HepG2 (cell line): ENCODE results near the gene TCAP. TPM values are rescaled to one million over a fixed set of nuclear protein-coding genes. Genes with fewer than 3 reads are reported as not detected.
A peak's percentile ranks its signal among the peaks of the same experiment; 100 is the strongest.

Experiments
- CREB1 ChIP-seq, 2 experiments: fragments of 450-650 bp in 1 of 2; IDR thresholded peaks; 2 replicates each; pipeline ENCODE4 v1.6.1; 2016 to 2017; ENCODE audit warnings: control low read depth in 1 of 2, mild to moderate bottlenecking in 1 of 2, missing compliant biosample characterization in 1 of 2, missing genetic modification characterization in 1 of 2
- FOSL1 ChIP-seq: sonication (generic); formaldehyde crosslinking; IDR thresholded peaks from 2 replicates; pipeline ENCODE4 v1.9.0; 2021; ENCODE audit warnings: missing genetic modification reagents, borderline replicate concordance
- HMGXB3 ChIP-seq: sonication (generic); formaldehyde crosslinking; IDR thresholded peaks from 2 replicates; pipeline ENCODE4 v1.4.0; 2020; ENCODE audit warnings: missing genetic modification reagents, borderline replicate concordance
- HOXA5 ChIP-seq: sonication (generic); formaldehyde crosslinking; IDR thresholded peaks from 2 replicates; pipeline ENCODE4 v1.4.0; 2020; ENCODE audit warnings: missing genetic modification reagents
- KDM6A ChIP-seq: IDR thresholded peaks from 2 replicates; pipeline ENCODE4 v1.6.1; 2016; ENCODE audit warnings: low read depth
- NAIF1 ChIP-seq: sonication (generic); formaldehyde crosslinking; IDR thresholded peaks from 2 replicates; pipeline ENCODE4 v1.5.0; 2020; ENCODE audit warnings: mild to moderate bottlenecking, missing genetic modification reagents, borderline replicate concordance
- RARA ChIP-seq: IDR thresholded peaks from 2 replicates; pipeline ENCODE4 v1.6.1; 2016; ENCODE audit warnings: missing genetic modification reagents, missing compliant biosample characterization
- SKIL ChIP-seq: sonication (generic); formaldehyde crosslinking; IDR thresholded peaks from 2 replicates; pipeline ENCODE4 v1.8.0; 2022; ENCODE audit warnings: missing genetic modification reagents, mild to moderate bottlenecking, moderate library complexity, borderline replicate concordance
- SP1 ChIP-seq, 2 experiments: fragments of 450-650 bp in 1 of 2; sonication (generic) in 1 of 2; formaldehyde crosslinking in 1 of 2; IDR thresholded peaks; 2 replicates each; pipeline versions ENCODE4 v1.4.0 to v1.6.1; 2016 to 2020; ENCODE audit warnings: missing genetic modification reagents in 1 of 2
- SYNCRIP ChIP-seq: fragments of 200-400 bp; formaldehyde crosslinking; IDR thresholded peaks from 2 replicates; pipeline ENCODE4 v1.6.1; 2018; ENCODE audit warnings: mild to moderate bottlenecking, low read depth, low read length; ENCODE audit not compliant: insufficient read depth
- ZBTB21 ChIP-seq: sonication (generic); formaldehyde crosslinking; IDR thresholded peaks from 2 replicates; pipeline ENCODE4 v1.4.0; 2020; ENCODE audit warnings: missing genetic modification reagents
- ZBTB25 ChIP-seq: IDR thresholded peaks from 2 replicates; pipeline ENCODE4 v1.6.1; 2018; ENCODE audit warnings: missing genetic modification reagents
- ZBTB49 ChIP-seq: sonication (generic); formaldehyde crosslinking; IDR thresholded peaks from 2 replicates; pipeline ENCODE4 v1.4.0; 2020; ENCODE audit warnings: missing genetic modification reagents, borderline replicate concordance
- ZC3H13 ChIP-seq: sonication (generic); formaldehyde crosslinking; IDR thresholded peaks from 2 replicates; pipeline ENCODE4 v1.8.1; 2023; ENCODE audit warnings: mild to moderate bottlenecking, missing genetic modification reagents, moderate library complexity
- ZFP36 ChIP-seq: fragments of 150-350 bp; IDR thresholded peaks from 2 replicates; pipeline ENCODE4 v1.6.1; 2018; ENCODE audit warnings: borderline replicate concordance, low read length, low read depth; ENCODE audit not compliant: partially characterized antibody
- ZNF615 ChIP-seq: sonication (generic); formaldehyde crosslinking; IDR thresholded peaks from 2 replicates; pipeline ENCODE4 v1.5.0; 2020; ENCODE audit warnings: mild to moderate bottlenecking, missing genetic modification reagents, borderline replicate concordance
- ZNF639 ChIP-seq: conservative IDR thresholded peaks from 2 replicates; pipeline ENCODE4 v1.6.1; 2018; ENCODE audit warnings: missing genetic modification reagents
- polyA plus RNA-seq, 8 experiments: library from polyadenylated mRNA; depleted of rRNA in 3 of 8; stranded (reverse) in 7 of 8; unstranded in 1 of 8; fragments of >200 nt; fragmentation: Illumina TruSeq in 4 of 8; extraction: Trizol in 4 of 8; gene quantifications; 2 replicates each; pipeline versions ENCODE4 v1.2.1 to v1.2.3, GENCODE V29; 2011 to 2016; ENCODE audit warnings: low read depth in 4 of 8, missing spikeins in 1 of 8, mixed read lengths in 1 of 8; ENCODE audit not compliant: insufficient read depth in 1 of 8
- total RNA-seq, 5 experiments: library from RNA; depleted of rRNA; stranded (reverse); fragments of >200 nt; fragmentation: Illumina TruSeq; extraction: Trizol; gene quantifications; 2 replicates each; pipeline ENCODE4 v1.2.3, GENCODE V29; 2016; ENCODE audit warnings: low read depth in 1 of 5

The TCAP gene
- total and polyA plus RNA-seq, 2 of the 13 experiments (the other 11 are each of a cell fraction or from before 2014, with no cell fraction given) = 0.24 to 0.65 TPM

- TF ChIP-seq SKIL (CRISPR knock-in tag) = 0 out of 2 replicates have a peak, but pooled peaks have one; percentile 18
- no peak for TF ChIP-seq CREB1 (IDR thresholded peaks at IDR 0.05)
- TF ChIP-seq CREB1 (CRISPR knock-in tag; IDR thresholded peaks at IDR 0.05) = no peak; the same call in none of the 2 replicates
- TF ChIP-seq ZNF615 = 0 out of 2 replicates have a peak, but pooled peaks have one; percentile 26
- peak; percentile 63; the same call in 1 of the 2 replicates for TF ChIP-seq KDM6A (CRISPR knock-in tag)
- 0 out of 2 replicates have a peak, but pooled peaks have one; percentile 53 for TF ChIP-seq ZNF639 (CRISPR knock-in tag)
- 0 out of 2 replicates have a peak, but pooled peaks have one; percentile 62 for TF ChIP-seq ZBTB49 (CRISPR knock-in tag)
- TF ChIP-seq ZBTB25 (CRISPR knock-in tag) = no peak
- no peak for TF ChIP-seq SYNCRIP
- TF ChIP-seq ZFP36 = no peak
- peak; percentile 52 for TF ChIP-seq RARA (CRISPR knock-in tag)
- TF ChIP-seq SP1 (IDR thresholded peaks at IDR 0.05) = no peak
- TF ChIP-seq SP1 (CRISPR knock-in tag; IDR thresholded peaks at IDR 0.05) = no peak
- TF ChIP-seq ZC3H13 (CRISPR knock-in tag) = no peak
- no peak for TF ChIP-seq FOSL1 (CRISPR knock-in tag)
- no peak for TF ChIP-seq HMGXB3 (CRISPR knock-in tag)
- TF ChIP-seq ZBTB21 (CRISPR knock-in tag) = no peak
- 0 out of 2 replicates have a peak, but pooled peaks have one; percentile 20 for TF ChIP-seq HOXA5 (CRISPR knock-in tag)
- peak; percentile 7; the same call in 1 of the 2 replicates for TF ChIP-seq NAIF1 (CRISPR knock-in tag)
Measured at GRCh38 chr17:39687101-39687545, 22.0 kb downstream of the TCAP start (continued).
